ENCODE measurements around the gene CHCHD5.

DNA sequence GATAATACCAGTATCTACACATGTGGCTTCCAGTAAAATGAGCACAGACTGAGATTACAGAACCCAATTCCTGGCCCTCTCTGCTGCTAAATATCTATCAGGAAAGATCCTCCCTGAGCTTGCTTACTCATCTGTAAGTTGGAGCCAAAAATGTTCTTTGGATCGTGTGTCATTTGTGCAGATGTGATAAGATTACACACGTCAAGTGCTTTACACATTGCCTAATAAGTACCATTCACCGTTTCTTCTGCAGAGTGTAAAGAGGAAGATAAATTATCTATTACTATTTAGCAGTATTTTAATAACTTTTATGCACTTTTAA, 38.1 kb downstream of the CHCHD5 start:
- TF ChIP-seq EZH2 (IDR thresholded peaks at IDR 0.05) = no peak
- TF ChIP-seq, protein P1, sequence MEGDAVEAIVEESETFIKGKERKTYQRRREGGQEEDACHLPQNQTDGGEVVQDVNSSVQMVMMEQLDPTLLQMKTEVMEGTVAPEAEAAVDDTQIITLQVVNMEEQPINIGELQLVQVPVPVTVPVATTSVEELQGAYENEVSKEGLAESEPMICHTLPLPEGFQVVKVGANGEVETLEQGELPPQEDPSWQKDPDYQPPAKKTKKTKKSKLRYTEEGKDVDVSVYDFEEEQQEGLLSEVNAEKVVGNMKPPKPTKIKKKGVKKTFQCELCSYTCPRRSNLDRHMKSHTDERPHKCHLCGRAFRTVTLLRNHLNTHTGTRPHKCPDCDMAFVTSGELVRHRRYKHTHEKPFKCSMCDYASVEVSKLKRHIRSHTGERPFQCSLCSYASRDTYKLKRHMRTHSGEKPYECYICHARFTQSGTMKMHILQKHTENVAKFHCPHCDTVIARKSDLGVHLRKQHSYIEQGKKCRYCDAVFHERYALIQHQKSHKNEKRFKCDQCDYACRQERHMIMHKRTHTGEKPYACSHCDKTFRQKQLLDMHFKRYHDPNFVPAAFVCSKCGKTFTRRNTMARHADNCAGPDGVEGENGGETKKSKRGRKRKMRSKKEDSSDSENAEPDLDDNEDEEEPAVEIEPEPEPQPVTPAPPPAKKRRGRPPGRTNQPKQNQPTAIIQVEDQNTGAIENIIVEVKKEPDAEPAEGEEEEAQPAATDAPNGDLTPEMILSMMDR (IDR thresholded peaks at IDR 0.05) = no peak
- no peak for TF ChIP-seq EZH2phosphoT487 (IDR thresholded peaks at IDR 0.05)
